Ascending aorta (tissue), 2 donors: ENCODE results near the gene IL34. TPM values are rescaled to one million over a fixed set of nuclear protein-coding genes. Genes with fewer than 3 reads are reported as not detected.

ENCODE experiments used
- DNase-seq, 2 donors: peaks; one replicate each; pipeline ENCODE4 v3.0.0-alpha.2; 2019; ENCODE audit warnings: low spot score in 2 of 2
- H3K27ac ChIP-seq, 2 donors: fragments of 200-600 bp; sonication (generic); one replicate each; pipeline ENCODE4 v1.5.1; 2016 to 2017; ENCODE audit warnings: mild to moderate bottlenecking in 1 of 2
- H3K27me3 ChIP-seq: fragments of 200-600 bp; sonication (generic); one replicate; pipeline ENCODE4 v1.5.1; 2017
- H3K36me3 ChIP-seq, 2 donors: fragments of 200-600 bp; sonication (generic); one replicate each; pipeline ENCODE4 v1.5.1; 2016
- H3K4me1 ChIP-seq, 2 donors: fragments of 200-600 bp; sonication (generic); one replicate each; pipeline ENCODE4 v1.5.1; 2016 to 2017; ENCODE audit warnings: mild to moderate bottlenecking in 1 of 2
- H3K4me3 ChIP-seq, 2 donors: fragments of 200-600 bp; sonication (generic); one replicate each; pipeline ENCODE4 v1.5.1; 2016 to 2017; ENCODE audit warnings: mild to moderate bottlenecking in 1 of 2
- H3K9me3 ChIP-seq, 2 donors: fragments of 200-600 bp; sonication (generic); one replicate each; pipeline ENCODE4 v1.5.1; 2016
- intact Hi-C: fragments of 100-400 bp; cut with DNase I; formaldehyde crosslinking; loops from one replicate; pipeline ENCODE4 v1.15.1; 2023
- total RNA-seq: library from RNA; depleted of rRNA; stranded (reverse); fragments of >200 nt; gene quantifications from one replicate; pipeline ENCODE4 v1.1.0, GENCODE V29; 2016
- TF ChIP-seq, protein P1 (sequence below), 3 experiments: fragments of 200-600 bp in 2 of 3; fragments of 450-650 bp in 1 of 3; sonication (generic) in 2 of 3; IDR thresholded peaks; one replicate each; pipeline ENCODE4 v1.5.1; 2016 to 2019; ENCODE audit warnings: antibody characterized with exemption in 3 of 3, mild to moderate bottlenecking in 1 of 3, moderate library complexity in 1 of 3

IL34 gene
- total RNA-seq, 1 donor from 2014 or later, result 116 TPM

DNA sequence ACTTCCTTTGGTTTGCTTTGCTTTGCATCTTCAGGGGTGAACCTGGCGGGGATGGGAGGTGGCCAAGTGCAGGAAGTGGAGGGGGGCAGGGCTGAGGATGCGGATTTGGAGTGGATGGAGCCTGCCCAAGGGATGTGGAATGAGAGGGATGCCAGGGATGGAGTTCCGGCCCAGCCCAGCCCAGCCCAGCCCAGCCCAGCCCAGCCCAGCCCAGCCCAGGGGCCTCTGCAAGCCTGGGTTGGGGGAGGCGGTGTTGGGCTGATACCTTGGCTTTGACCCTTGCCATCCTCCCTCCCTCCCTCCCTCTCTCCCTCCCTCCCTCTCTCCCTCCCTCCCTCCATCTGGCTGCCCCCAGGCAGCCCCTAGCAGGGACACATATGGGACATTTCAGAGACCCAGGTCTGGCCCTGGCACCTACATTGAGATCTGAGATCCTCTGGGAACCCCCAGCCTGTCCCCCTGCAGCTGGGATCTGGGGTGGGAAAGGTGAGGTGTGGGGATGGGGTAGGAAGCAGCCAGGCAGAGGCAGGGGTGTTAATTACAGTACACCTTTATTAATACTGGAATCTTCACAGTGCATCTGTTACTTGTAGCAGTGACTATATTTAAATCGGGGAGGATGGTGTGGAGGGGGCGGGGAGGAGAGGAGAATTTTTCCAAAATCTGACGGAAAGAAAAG, 14.5 kb downstream of the IL34 start:
- Histone ChIP-seq H3K27ac (peak overlapping the region in 1 of 2 donors; percentile 0), H3K4me1 (no peaks in the 10 kb centered on the region), H3K9me3 (no peaks in the 10 kb centered on the region), H3K4me3 (no peak overlapping the region), H3K27me3 (no peaks in the 10 kb centered on the region), H3K36me3 (peaks cover 35 to 36% of the 10 kb centered on the region in 2 donors)
- intact Hi-C loops, result no loop called here
- DNase-seq, result peak in 1 of 2 donors; percentile 58
- TF ChIP-seq, protein P1, sequence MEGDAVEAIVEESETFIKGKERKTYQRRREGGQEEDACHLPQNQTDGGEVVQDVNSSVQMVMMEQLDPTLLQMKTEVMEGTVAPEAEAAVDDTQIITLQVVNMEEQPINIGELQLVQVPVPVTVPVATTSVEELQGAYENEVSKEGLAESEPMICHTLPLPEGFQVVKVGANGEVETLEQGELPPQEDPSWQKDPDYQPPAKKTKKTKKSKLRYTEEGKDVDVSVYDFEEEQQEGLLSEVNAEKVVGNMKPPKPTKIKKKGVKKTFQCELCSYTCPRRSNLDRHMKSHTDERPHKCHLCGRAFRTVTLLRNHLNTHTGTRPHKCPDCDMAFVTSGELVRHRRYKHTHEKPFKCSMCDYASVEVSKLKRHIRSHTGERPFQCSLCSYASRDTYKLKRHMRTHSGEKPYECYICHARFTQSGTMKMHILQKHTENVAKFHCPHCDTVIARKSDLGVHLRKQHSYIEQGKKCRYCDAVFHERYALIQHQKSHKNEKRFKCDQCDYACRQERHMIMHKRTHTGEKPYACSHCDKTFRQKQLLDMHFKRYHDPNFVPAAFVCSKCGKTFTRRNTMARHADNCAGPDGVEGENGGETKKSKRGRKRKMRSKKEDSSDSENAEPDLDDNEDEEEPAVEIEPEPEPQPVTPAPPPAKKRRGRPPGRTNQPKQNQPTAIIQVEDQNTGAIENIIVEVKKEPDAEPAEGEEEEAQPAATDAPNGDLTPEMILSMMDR (IDR thresholded peaks at IDR 0.05), result no peak

DNA sequence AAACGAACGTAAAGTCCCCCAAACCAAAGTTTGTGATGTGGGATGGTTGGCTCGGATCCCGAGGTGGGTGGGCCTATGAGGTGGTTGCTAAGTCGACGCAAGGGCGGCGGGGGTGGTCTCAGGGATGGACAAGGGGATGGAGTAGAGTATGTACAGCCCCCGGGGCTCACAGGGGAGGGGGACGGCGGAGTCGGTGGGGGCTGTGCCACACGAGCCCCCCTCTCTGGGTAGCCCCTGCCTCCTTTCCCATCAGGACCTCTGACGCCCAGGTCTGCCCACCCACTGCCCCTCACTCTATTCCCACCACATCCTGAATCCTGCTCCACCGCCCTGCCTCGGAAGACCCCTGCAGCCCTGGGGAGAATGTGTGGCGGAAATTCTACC, 15.2 kb downstream of the IL34 start:
- peaks cover 42 to 43% of the 10 kb centered on the region in 2 donors for H3K36me3 ChIP-seq
- DNase-seq, result peak in 1 of 2 donors; percentile 65

DNA sequence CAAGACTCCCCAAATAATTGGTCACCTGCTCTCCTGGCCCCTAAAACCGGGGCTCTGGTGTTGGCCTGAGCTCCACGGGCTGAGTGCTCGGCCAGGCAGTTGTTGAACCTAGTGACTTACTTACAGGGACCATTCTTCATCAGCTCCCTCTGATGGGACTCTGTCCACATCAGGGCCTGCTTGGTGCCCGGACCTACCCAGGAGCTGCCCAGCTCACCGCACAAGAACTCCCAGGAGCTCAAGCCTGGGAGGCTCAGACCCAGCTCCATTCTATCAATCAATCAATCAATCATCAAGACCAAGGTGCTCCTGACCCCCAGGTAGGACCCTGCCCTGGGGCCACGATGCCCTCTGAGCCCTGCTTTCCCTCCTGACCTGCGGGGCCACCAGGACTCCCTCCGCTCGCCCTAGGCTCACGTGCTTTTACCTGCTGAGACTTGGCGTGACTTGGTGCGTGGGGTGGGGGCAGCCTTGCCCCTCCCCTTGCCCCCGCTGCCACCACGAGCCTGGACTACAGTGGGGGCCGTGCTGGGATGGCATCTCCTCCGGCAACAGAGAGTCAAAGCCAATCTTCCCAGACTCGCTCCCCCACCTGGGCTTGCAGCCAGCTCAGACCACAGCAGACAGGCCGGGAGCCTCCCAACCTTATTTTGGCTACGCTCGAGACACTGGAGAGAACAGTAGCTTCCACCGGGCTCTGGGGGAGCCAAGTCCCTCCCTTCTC, 15.7 kb downstream of the IL34 start:
- peak in 1 of 2 donors; percentile 67 for DNase-seq
- H3K4me3 ChIP-seq, result no peak overlapping the region
- intact Hi-C loops, result no loop called here
- no peaks in the 10 kb centered on the region for H3K27me3 ChIP-seq
- peak overlapping the region; percentile 22 to 49 for H3K27ac ChIP-seq
- TF ChIP-seq, protein P1 (IDR thresholded peaks at IDR 0.05), result no peak
- peaks cover 43 to 44% of the 10 kb centered on the region in 2 donors for H3K36me3 ChIP-seq
- H3K9me3 ChIP-seq, result no peaks in the 10 kb centered on the region
- H3K4me1 ChIP-seq, result no peaks in the 10 kb centered on the region

More for the DNA sequence above, 15.2 kb downstream of the IL34 start:
- TF ChIP-seq, protein P1 (IDR thresholded peaks at IDR 0.05), result no peak
- intact Hi-C loops, result no loop called here
- no peaks in the 10 kb centered on the region for H3K9me3 ChIP-seq
- no peak overlapping the region for H3K4me3 ChIP-seq
- no peaks in the 10 kb centered on the region for H3K27me3 ChIP-seq
- peak overlapping the region in 1 of 2 donors; percentile 49 for H3K27ac ChIP-seq
- H3K4me1 ChIP-seq, result no peaks in the 10 kb centered on the region

DNA sequence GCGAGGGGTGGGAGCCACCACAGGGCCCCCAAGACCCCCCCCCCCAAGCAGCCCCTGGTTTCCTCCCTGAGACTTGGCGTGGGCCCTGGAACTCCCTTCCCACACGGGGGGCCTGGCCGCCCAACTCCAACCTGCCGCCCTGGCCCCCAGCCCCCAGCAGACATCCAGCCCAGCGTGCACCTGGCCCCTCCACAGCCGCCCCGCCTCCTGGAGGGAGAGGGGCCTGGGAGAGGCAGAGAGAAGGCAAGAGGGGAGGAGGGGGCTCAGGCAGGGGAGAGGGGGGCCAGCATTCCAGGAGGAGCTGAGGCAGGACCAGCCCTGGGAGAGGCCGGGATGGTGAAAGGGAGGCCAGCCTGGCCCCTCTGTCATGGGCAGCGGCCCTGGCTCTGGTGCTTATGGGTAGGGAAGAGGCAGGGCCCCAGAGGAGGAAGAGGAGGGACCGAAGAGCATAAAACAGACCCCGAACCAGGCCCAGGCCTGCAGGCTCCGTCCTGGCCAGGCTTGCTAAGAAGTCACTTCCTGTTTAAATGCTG, 16.7 kb downstream of the IL34 start:
- H3K4me1 ChIP-seq, result peaks cover 0 to 4% of the 10 kb centered on the region in 2 donors
- TF ChIP-seq, protein P1 (IDR thresholded peaks at IDR 0.05), result no peak
- peaks cover 45 to 51% of the 10 kb centered on the region in 2 donors for H3K36me3 ChIP-seq
- no peaks in the 10 kb centered on the region for H3K9me3 ChIP-seq
- H3K27me3 ChIP-seq, result no peaks in the 10 kb centered on the region
- DNase-seq, result peak in 1 of 2 donors; percentile 61
- intact Hi-C loops, result no loop called here
- H3K4me3 ChIP-seq, result no peak overlapping the region
- H3K27ac ChIP-seq, result peak overlapping the region; percentile 22 to 49

DNA sequence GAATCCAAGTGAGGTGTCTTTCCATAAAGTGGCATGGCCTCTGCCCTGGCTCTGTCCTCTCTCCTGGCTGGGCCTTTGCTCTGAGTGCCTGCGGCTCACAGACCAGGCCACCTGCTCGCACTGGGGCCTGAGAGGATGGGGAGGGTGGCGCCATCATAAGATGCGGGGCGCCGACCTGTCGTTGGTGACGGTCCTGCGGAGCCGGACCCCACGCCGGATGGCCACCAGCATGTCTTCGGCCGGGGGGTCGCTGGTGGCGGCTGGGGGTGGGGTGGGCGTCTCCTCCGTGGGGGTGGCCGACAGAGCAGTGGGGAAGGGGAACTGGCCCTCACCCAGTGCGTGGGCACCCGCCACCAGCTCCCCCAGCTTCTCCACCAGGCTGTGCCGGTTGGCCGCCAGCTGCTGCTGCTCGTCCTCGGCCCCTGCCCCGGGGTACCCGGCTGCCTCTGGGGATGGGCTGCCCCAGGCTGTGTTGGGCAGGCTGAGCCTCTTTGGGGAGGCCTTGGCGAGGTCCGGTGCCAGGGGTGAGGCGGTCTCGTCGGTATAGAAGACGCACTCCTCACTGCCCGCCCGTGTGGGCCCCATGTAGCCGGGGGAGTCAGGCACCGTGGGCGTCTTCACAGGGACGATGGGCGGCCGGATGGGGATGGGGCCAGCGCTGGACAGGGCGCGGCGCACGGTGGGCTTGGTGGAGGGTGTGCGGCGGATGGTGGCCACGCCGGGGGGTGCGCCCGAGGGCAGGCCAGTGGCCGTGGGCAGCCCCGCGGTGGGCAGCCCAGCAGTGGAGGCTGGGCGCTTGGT, 17.4 kb downstream of the IL34 start:
- peaks cover 52 to 58% of the 10 kb centered on the region in 2 donors for H3K36me3 ChIP-seq
- H3K4me1 ChIP-seq, result peaks cover 0 to 4% of the 10 kb centered on the region in 2 donors
- peak in 1 of 2 donors; percentile 64 for DNase-seq
- TF ChIP-seq, protein P1 (IDR thresholded peaks at IDR 0.05), result no peak
- H3K27me3 ChIP-seq, result no peaks in the 10 kb centered on the region
- H3K9me3 ChIP-seq, result no peaks in the 10 kb centered on the region
- H3K4me3 ChIP-seq, result no peak overlapping the region
- peak overlapping the region; percentile 22 to 49 for H3K27ac ChIP-seq
- intact Hi-C loops, result no loop called here
